ENCODE data around the gene CARM1.

DNA sequence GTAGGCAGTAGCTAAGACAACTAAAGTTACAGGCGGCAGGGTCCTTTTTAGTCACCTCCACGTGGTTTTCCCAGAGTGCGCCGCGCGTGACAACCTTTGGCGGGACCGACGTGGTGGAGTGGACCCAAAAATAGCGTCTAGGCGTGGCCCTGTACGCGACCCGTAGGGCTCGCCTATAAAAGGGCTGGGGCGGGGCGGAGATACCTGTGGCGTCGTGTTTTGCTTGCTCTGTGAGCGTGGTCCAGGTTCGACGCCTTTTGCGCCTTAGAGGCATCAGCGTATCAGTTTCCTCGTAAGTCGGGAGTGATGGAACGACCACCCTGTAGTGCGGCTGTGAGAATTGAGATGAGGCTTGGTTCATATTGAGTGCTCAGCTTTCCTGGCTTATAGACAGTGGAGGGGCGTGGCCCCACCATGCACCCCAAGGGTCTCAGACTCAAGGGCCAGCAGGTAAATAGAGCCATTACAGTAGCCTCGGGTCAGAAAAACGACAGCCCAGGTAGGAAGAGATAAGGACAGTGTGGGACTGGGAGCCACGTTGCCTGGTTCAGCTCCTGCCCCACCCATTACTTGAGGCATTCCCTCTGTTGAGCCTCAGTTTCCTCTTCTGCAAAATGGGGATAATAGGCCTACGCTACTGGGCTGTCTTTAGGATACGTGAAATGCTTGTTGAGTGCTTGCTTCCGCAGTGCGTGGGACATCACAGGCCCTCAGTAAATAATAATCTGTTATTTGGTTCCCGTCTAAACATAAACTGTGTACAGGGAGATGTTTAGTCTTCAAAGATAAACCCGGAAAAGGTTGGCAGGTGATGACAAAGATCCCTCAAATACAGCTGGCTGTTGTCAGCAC is 34.6 kb upstream of the CARM1 start:
- TF ChIP-seq, protein P1, sequence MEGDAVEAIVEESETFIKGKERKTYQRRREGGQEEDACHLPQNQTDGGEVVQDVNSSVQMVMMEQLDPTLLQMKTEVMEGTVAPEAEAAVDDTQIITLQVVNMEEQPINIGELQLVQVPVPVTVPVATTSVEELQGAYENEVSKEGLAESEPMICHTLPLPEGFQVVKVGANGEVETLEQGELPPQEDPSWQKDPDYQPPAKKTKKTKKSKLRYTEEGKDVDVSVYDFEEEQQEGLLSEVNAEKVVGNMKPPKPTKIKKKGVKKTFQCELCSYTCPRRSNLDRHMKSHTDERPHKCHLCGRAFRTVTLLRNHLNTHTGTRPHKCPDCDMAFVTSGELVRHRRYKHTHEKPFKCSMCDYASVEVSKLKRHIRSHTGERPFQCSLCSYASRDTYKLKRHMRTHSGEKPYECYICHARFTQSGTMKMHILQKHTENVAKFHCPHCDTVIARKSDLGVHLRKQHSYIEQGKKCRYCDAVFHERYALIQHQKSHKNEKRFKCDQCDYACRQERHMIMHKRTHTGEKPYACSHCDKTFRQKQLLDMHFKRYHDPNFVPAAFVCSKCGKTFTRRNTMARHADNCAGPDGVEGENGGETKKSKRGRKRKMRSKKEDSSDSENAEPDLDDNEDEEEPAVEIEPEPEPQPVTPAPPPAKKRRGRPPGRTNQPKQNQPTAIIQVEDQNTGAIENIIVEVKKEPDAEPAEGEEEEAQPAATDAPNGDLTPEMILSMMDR (IDR thresholded peaks at IDR 0.05; ENCODE audit: low read length): no peak
- TF ChIP-seq EZH2phosphoT487 (IDR thresholded peaks at IDR 0.05; ENCODE audit: low read length): no peak
- TF ChIP-seq EZH2 (optimal IDR thresholded peaks at IDR 0.05; ENCODE audit: low read depth, low read length): no peak

Data from MM.1S (cell line).